ENCODE measurements around the gene PCDHGA3. TPM values are rescaled to one million over a fixed set of nuclear protein-coding genes. Genes with fewer than 3 reads are reported as not detected.
"Not testable (repeated sequence)": the region's sequence is repeated elsewhere in the genome, so short reads cannot be mapped to it uniquely, and the experiment has no call there.

The PCDHGA3 gene
- total RNA-seq, 1 donor from 2014 or later: 1.7 TPM

DNA sequence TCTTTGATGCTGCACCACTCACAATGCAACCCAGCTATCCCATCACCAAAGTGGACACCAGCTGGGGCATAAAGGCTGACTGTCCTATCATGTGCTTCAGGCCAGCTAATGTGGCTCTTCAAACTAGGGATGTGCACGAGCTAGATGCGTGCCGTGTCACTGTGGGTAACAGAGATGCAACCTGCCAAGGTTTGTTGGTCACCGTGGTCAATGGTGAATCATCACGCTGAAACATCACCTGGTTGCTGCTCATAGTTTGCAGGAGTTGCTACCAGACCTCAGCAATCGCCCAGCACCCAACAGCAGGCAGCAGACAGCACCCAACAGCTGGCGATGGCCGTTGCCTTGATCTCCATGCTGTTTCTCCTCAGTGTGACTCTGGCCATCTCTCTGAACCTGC lies 15.4 kb upstream of the PCDHGA3 start:
- Histone ChIP-seq H3K27ac (no peak overlapping the region), H3K9me3 (no peaks in the 10 kb centered on the region), H3K27me3 (peaks cover 7% of the 10 kb centered on the region), H3K36me3 (no peaks in the 10 kb centered on the region), H3K4me3 (no peak overlapping the region), H3K4me1 (no peaks in the 10 kb centered on the region)
- DNase-seq (no peak), ATAC-seq (no peak)
- intact Hi-C loops (cut with DNase I): no loop called here
- TF ChIP-seq, protein P1, sequence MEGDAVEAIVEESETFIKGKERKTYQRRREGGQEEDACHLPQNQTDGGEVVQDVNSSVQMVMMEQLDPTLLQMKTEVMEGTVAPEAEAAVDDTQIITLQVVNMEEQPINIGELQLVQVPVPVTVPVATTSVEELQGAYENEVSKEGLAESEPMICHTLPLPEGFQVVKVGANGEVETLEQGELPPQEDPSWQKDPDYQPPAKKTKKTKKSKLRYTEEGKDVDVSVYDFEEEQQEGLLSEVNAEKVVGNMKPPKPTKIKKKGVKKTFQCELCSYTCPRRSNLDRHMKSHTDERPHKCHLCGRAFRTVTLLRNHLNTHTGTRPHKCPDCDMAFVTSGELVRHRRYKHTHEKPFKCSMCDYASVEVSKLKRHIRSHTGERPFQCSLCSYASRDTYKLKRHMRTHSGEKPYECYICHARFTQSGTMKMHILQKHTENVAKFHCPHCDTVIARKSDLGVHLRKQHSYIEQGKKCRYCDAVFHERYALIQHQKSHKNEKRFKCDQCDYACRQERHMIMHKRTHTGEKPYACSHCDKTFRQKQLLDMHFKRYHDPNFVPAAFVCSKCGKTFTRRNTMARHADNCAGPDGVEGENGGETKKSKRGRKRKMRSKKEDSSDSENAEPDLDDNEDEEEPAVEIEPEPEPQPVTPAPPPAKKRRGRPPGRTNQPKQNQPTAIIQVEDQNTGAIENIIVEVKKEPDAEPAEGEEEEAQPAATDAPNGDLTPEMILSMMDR (IDR thresholded peaks at IDR 0.05): no peak

DNA sequence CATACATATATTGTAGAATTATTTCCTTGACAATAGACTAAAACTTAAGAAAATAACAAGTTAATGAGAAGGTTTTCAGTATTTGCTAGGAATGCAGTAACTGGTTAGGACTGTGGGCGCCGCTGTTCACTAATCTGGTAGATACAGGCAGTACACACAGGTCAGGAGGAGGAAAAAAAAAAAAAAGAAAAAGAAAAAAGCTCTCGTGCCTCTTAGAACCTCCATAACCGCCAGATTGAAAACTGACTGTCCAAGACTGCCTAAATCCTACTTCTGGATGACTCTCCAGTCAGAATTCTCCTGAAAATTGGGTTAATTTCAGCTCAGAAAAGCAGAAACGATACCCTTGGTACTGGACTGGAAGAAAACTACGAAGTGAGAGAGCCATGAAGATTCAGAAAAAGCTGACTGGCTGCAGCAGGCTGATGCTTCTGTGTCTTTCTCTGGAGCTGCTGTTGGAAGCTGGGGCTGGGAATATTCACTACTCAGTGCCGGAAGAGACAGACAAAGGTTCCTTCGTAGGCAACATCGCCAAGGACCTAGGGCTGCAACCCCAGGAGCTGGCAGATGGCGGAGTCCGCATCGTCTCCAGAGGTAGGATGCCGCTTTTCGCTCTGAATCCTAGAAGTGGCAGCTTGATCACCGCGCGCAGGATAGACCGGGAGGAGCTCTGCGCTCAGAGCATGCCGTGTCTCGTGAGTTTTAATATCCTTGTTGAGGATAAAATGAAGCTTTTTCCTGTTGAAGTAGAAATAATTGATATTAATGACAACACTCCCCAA lies 13.1 kb upstream of the PCDHGA3 start, which contains the start of gene PCDHGA1:
Gene PCDHGA1 (plus strand): TSS at position 216 of the 782 bp plus-strand sequence.
- ATAC-seq (peak; percentile 31), DNase-seq (no peak)
- H3K36me3 ChIP-seq: no peaks in the 10 kb centered on the region
- intact Hi-C loops (cut with DNase I): no loop called here
- H3K9me3 ChIP-seq: no peaks in the 10 kb centered on the region
- H3K27ac ChIP-seq: no peak within 1 kb of the TSS
- TF ChIP-seq, protein P1 (IDR thresholded peaks at IDR 0.05): peak; percentile 21
- no peaks in the 10 kb centered on the region for H3K4me1 ChIP-seq
- H3K4me3 ChIP-seq: no peak within 1 kb of the TSS
- peaks cover 16% of the 10 kb centered on the region for H3K27me3 ChIP-seq

DNA sequence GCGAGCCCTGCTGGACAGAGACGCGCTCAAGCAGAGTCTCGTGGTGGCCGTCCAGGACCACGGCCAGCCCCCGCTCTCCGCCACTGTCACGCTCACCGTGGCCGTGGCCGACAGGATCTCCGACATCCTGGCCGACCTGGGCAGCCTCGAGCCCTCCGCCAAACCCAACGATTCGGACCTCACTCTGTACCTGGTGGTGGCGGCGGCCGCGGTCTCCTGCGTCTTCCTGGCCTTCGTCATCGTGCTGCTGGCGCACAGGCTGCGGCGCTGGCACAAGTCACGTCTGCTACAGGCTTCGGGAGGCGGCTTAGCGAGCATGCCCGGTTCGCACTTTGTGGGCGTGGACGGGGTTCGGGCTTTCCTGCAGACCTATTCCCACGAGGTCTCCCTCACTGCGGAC lies 11.1 kb upstream of the PCDHGA3 start:
- peaks cover 13% of the 10 kb centered on the region for H3K9me3 ChIP-seq
- H3K4me3 ChIP-seq; H3K4me1 ChIP-seq; H3K27ac ChIP-seq; H3K36me3 ChIP-seq; intact Hi-C loops (cut with DNase I); DNase-seq; ATAC-seq: not testable (repeated sequence)
- H3K27me3 ChIP-seq: peaks cover 16% of the 10 kb centered on the region

DNA sequence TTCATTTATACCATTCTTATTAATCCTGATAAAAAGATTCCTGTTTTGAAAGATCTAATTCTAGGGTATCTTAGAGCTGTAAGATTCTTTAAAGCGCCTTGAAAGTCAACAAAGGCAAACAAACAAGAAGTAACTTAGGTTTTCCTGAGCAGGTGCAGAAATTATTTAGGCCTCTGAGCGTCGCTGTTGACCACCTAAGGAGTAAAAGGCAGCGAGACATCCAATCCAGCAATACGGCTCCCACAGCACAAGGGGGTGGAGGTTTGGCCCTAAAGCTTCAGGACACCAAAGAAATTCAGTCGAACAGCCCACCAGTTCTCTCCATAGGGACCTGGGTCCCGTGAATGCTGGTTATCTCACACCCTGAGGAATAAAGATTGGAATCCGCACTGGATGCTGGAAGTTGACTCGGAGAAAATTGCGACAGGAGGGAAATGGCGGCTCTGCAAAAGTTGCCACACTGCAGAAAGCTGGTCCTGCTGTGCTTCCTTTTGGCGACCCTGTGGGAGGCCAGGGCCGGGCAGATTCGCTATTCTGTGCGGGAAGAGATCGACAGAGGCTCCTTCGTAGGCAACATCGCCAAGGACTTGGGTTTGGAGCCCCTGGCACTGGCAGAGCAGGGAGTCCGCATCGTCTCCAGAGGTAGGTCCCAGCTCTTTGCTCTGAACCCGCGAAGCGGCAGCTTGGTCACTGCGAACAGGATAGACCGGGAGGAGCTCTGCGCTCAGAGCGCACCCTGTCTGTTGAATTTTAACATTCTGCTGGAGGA lies 4.9 kb upstream of the PCDHGA3 start, which contains the start of gene PCDHGA2:
Gene PCDHGA2 (plus strand): TSS at position 223 of the 769 bp plus-strand sequence.
- H3K27me3 ChIP-seq: peaks cover 6% of the 10 kb centered on the region
- TF ChIP-seq, protein P1 (IDR thresholded peaks at IDR 0.05): peak; percentile 26
- no peaks in the 10 kb centered on the region for H3K4me1 ChIP-seq
- H3K36me3 ChIP-seq: no peaks in the 10 kb centered on the region
- peaks cover 21% of the 10 kb centered on the region for H3K9me3 ChIP-seq
- intact Hi-C loops (cut with DNase I): no loop called here
- no peak within 1 kb of the TSS for H3K27ac ChIP-seq
- peak; percentile 48 for ATAC-seq
- no peak for DNase-seq
- H3K4me3 ChIP-seq: peak within 1 kb of the TSS; percentile 20

DNA sequence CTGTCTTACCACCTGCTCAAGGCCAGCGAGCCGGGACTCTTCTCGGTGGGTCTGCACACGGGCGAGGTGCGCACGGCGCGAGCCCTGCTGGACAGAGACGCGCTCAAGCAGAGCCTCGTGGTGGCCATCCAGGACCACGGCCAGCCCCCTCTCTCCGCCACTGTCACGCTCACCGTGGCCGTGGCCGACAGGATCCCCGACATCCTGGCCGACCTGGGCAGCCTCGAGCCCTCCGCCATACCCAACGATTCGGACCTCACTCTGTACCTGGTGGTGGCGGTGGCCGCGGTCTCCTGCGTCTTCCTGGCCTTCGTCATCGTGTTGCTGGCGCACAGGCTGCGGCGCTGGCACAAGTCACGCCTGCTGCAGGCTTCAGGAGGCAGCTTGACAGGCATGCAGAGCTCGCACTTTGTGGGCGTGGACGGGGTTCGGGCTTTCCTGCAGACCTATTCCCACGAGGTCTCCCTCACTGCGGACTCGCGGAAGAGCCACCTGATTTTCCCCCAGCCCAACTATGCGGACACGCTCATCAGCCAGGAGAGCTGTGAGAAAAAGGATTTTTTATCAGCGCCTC lies 2.8 kb upstream of the PCDHGA3 start:
- H3K4me3 ChIP-seq; DNase-seq; H3K27ac ChIP-seq; H3K27me3 ChIP-seq; H3K36me3 ChIP-seq; ATAC-seq; H3K4me1 ChIP-seq; intact Hi-C loops (cut with DNase I): not testable (repeated sequence)
- peaks cover 32% of the 10 kb centered on the region for H3K9me3 ChIP-seq

DNA sequence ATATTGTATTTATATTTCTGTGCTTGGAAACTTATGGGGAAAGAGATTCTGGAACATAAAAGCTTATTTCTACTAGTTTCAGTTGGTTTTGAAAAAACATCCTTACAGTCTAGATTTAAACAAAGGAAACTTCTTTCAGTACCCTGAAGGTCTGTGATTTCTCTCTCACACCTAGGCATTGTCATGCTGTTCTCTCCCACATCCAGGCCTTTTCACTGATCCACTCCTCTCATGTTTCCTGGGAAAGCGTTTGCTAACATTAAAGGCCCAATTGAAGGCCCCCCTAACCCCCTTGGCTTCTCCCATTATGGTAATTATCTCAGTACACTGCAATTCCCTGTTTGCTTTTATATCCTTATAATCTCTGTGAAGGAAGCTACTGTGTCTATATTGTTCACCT lies 856 bp upstream of the PCDHGA3 start:
- no peak for ATAC-seq
- no peak overlapping the region for H3K4me3 ChIP-seq

More for the DNA sequence above, 856 bp upstream of the PCDHGA3 start:
- no peak for DNase-seq
- TF ChIP-seq, protein P1 (IDR thresholded peaks at IDR 0.05): no peak
- H3K9me3 ChIP-seq: peaks cover 19% of the 10 kb centered on the region
- no peaks in the 10 kb centered on the region for H3K36me3 ChIP-seq
- H3K27ac ChIP-seq: no peak overlapping the region
- intact Hi-C loops (cut with DNase I): no loop called here
- H3K27me3 ChIP-seq: peaks cover 6% of the 10 kb centered on the region
- no peaks in the 10 kb centered on the region for H3K4me1 ChIP-seq
